Natural killer cell (primary cell): ENCODE results near the gene TBC1D9. TPM values are rescaled to one million over a fixed set of nuclear protein-coding genes. Genes with fewer than 3 reads are reported as not detected.

Source experiments
- ATAC-seq, 3 donors: fragments of 150-1000 bp in 2 of 3; fragments of 200-7000 bp in 1 of 3; cut with Tn5 transposase; 1 replicate in 1 of 3; 2 replicates in 2 of 3; pipeline ENCODE4 v1.10.0; 2021; ENCODE audit warnings: mild to moderate bottlenecking in 2 of 3, moderate library complexity in 2 of 3
- DNase-seq, 2 donors: peaks; one replicate each; pipeline versions ENCODE4 v3.0.0 to v3.0.0-alpha.2; 2013 to 2021; ENCODE audit warnings: mixed read lengths in 1 of 2
- H3K27ac ChIP-seq: one replicate; pipeline ENCODE4 v1.5.1; 2013; ENCODE audit warnings: mild to moderate bottlenecking, low read length
- H3K27me3 ChIP-seq: one replicate; pipeline ENCODE4 v1.6.1; 2013; ENCODE audit warnings: low read length; ENCODE audit not compliant: control insufficient read depth, insufficient read depth
- H3K36me3 ChIP-seq: one replicate; pipeline ENCODE4 v1.6.1; 2013; ENCODE audit warnings: low read length; ENCODE audit not compliant: control insufficient read depth, insufficient read depth
- H3K4me1 ChIP-seq: one replicate; pipeline ENCODE4 v1.6.1; 2013; ENCODE audit warnings: low read length; ENCODE audit not compliant: control insufficient read depth, insufficient read depth
- H3K4me3 ChIP-seq: one replicate; pipeline ENCODE4 v1.5.1; 2013; ENCODE audit warnings: low read length
- H3K9me3 ChIP-seq: one replicate; pipeline ENCODE4 v1.6.1; 2013; ENCODE audit warnings: low read length; ENCODE audit not compliant: control insufficient read depth, insufficient read depth
- H3K27ac Mint-ChIP-seq, 2 donors: one replicate each; pipeline ENCODE4 v1.8.0; 2022; ENCODE audit warnings: mild to moderate bottlenecking in 2 of 2, mixed read lengths in 2 of 2, moderate library complexity in 1 of 2
- H3K27me3 Mint-ChIP-seq, 2 donors: one replicate each; pipeline ENCODE4 v1.8.0; 2022; ENCODE audit warnings: low read depth in 2 of 2, mixed read lengths in 2 of 2
- H3K36me3 Mint-ChIP-seq: one replicate; pipeline ENCODE4 v1.8.0; 2022; ENCODE audit warnings: mixed read lengths
- H3K4me1 Mint-ChIP-seq, 2 donors: one replicate each; pipeline ENCODE4 v1.8.0; 2022; ENCODE audit warnings: mixed read lengths in 2 of 2
- H3K4me3 Mint-ChIP-seq: one replicate; pipeline ENCODE4 v1.8.0; 2022; ENCODE audit warnings: mild to moderate bottlenecking, moderate library complexity, mixed read lengths
- H3K9me3 Mint-ChIP-seq, 2 donors: one replicate each; pipeline ENCODE4 v1.8.0; 2022; ENCODE audit warnings: mixed read lengths in 2 of 2
- CTCF ChIP-seq: fragments of 200-600 bp; IDR thresholded peaks from one replicate; pipeline ENCODE4 v1.8.0; 2022; ENCODE audit warnings: antibody characterized with exemption
- WGBS: methylation state at CpG from one replicate; pipeline ENCODE4 v1.1.7; 2013; ENCODE audit warnings: missing lambda C conversion rate; ENCODE audit not compliant: insufficient coverage; 5-methylcytosine and 5-hydroxymethylcytosine counted together
- intact Hi-C: fragments of 100-400 bp; cut with micrococcal nuclease; formaldehyde crosslinking; loops from one replicate; pipeline ENCODE4 v1.14.2; 2022
- total RNA-seq, 4 donors: library from RNA; stranded (reverse); fragments of 120-200 nt in 1 of 4; gene quantifications; one replicate each; pipeline versions ENCODE4 v1.2.3 to v1.2.4, GENCODE V29; 2013 to 2022

The TBC1D9 gene
- total RNA-seq, 3 donors from 2014 or later (not counting 1 experiment from before 2014, with no cell fraction given) = 1.3 to 3.3 (median 2.0) TPM

GRCh38 chr4:140615451-140615850 lies 140.7 kb downstream of the TBC1D9 start:
- no peaks in the 10 kb centered on the region for H3K27me3 ChIP-seq
- H3K4me3 ChIP-seq = no peak overlapping the region
- H3K27ac Mint-ChIP-seq = no peak overlapping the region
- no peak for TF ChIP-seq CTCF
- DNase-seq (no peak), ATAC-seq (no peak)
- no peak overlapping the region for H3K27ac ChIP-seq
- peaks cover 2 to 17% of the 10 kb centered on the region in 2 donors for H3K27me3 Mint-ChIP-seq
- H3K4me1 ChIP-seq = no peaks in the 10 kb centered on the region
- H3K36me3 Mint-ChIP-seq = no peaks in the 10 kb centered on the region
- no peak overlapping the region for H3K4me3 Mint-ChIP-seq
- intact Hi-C loops = no loop called here
- H3K9me3 ChIP-seq = no peaks in the 10 kb centered on the region
- no peaks in the 10 kb centered on the region for H3K9me3 Mint-ChIP-seq
- H3K36me3 ChIP-seq = no peaks in the 10 kb centered on the region
- H3K4me1 Mint-ChIP-seq = no peaks in the 10 kb centered on the region
- WGBS = 88% methylated on average over 1 of the region's 1 CpG

GRCh38 chr4:140612357-140612756 lies 143.8 kb downstream of the TBC1D9 start:
- Mint-ChIP-seq H3K4me1 (no peaks in the 10 kb centered on the region), H3K27ac (no peak overlapping the region), H3K36me3 (no peaks in the 10 kb centered on the region), H3K4me3 (no peak overlapping the region), H3K9me3 (no peaks in the 10 kb centered on the region), H3K27me3 (peaks cover 3 to 16% of the 10 kb centered on the region in 2 donors)
- Histone ChIP-seq H3K27ac (no peak overlapping the region), H3K4me3 (no peak overlapping the region), H3K27me3 (no peaks in the 10 kb centered on the region), H3K4me1 (no peaks in the 10 kb centered on the region), H3K9me3 (no peaks in the 10 kb centered on the region), H3K36me3 (no peaks in the 10 kb centered on the region)
- DNase-seq (no peak), ATAC-seq (no peak)
- WGBS = 20% methylated on average over 1 of the region's 1 CpG
- TF ChIP-seq CTCF = no peak
- intact Hi-C loops = no loop called here

GRCh38 chr4:140611854-140612253 lies 144.3 kb downstream of the TBC1D9 start:
- TF ChIP-seq CTCF = no peak
- Histone ChIP-seq H3K27ac (no peak overlapping the region), H3K27me3 (no peaks in the 10 kb centered on the region), H3K4me1 (no peaks in the 10 kb centered on the region), H3K4me3 (no peak overlapping the region), H3K36me3 (no peaks in the 10 kb centered on the region), H3K9me3 (no peaks in the 10 kb centered on the region)
- Mint-ChIP-seq H3K9me3 (no peaks in the 10 kb centered on the region), H3K27ac (no peak overlapping the region), H3K36me3 (no peaks in the 10 kb centered on the region), H3K4me1 (no peaks in the 10 kb centered on the region), H3K4me3 (no peak overlapping the region), H3K27me3 (peaks cover 6 to 16% of the 10 kb centered on the region in 2 donors)
- ATAC-seq (no peak), DNase-seq (no peak)
- WGBS = 54% methylated on average over 2 of the region's 3 CpGs
- intact Hi-C loops = no loop called here
